ENCODE data around the gene HOXB7.

The HOXB7 gene

GRCh38 chr17:48559840-48560817 is 50.7 kb downstream of the HOXB7 start:
- in situ Hi-C loops (cut with MboI; ENCODE audit: low pct_unique_long_range_greater_than_20kb, low sequenced_read_pairs), result no loop called here
- DNase-seq, result no peak

DNA sequence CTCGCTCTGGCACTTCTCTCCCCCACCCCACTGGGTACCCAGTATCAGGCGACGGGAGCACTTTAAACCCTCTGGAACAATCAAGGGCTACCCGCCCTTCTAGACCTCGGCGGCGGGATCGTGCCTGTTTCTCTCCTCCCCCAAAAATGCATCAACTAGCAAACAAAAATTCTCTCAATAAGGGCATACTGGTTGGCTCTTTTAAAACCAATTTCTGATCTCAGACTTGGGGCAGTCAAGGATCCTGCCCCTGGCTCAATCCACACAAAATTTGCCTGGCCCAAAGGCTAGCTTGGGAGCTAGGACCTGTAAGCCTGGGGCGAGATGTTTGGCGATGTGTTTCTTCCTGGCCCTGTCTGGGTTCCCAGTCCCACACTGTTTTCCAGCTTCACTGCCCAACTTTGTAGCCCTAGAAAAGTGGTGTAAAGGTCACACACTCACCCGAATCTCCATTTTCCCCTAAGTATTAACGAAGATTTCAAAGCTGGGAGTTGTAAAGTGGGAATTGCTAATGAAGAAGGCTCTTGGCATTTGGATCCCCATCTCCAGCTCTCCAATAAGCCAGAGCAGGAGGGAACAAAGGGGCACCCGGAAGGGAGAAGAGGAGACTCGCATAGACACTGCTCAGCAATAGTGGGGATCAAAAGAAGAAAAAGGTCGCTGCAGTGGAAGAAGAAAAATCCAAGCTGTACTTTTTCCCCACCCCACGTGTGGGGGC is 51.5 kb downstream of the HOXB7 start:
- DNase-seq, result no peak
- in situ Hi-C loops (cut with MboI; ENCODE audit: low pct_unique_long_range_greater_than_20kb, low sequenced_read_pairs), result no loop called here

DNA sequence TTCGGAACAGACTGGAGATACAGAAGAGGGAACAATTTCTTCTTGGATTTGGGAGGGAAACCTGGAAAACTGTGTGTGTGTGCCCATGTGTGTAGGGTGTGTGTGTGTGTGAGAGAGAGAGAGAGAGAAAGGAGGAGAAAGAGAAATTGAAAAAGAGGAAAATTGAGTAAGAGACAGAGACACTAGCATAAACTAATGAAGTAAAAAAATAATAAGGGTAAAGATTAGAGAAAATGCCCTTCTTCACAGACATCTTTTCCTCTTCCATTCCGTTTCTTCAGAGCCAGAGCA is 52.0 kb downstream of the HOXB7 start:
- DNase-seq, result no peak
- in situ Hi-C loops (cut with MboI; ENCODE audit: low pct_unique_long_range_greater_than_20kb, low sequenced_read_pairs), result no loop called here

DNA sequence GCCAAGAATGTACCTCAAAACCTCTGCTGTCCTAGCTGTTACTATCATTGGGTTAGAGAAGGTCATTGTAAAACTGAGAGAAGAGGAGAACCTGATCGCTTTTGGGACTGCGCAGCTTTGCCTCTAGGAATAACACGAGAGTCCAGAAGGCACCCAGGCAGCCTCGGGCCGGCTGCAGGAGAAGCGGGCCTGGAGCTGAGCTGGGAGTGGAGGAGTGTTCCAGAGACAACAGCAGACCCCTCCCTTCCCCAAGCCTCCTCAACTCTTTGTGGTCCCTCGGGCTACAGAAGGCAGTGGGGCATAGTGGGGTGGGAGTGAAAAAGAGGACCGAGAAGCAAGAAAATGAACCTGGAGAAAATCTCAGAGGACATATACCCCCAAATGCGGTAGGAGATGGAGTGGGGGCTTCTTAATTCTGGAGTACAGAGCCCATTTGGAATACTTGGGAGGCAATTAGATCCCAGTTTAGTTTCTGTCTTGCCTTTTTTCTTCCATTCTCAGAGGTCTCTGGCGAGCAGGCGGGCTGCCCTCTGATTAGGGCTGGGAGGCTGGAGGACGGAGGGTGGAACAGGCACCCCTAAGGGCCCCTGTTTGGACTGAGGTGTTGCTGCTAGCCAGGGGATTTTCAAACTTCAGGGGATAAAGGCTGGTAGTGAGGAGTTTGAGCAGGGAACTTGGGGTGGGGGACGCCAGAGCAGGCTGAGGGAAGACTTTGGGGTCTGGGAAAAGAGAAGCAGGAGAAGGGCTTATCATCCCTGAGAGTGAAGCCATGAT is 52.6 kb downstream of the HOXB7 start:
- in situ Hi-C loops (cut with MboI; ENCODE audit: low pct_unique_long_range_greater_than_20kb, low sequenced_read_pairs), result no loop called here
- DNase-seq, result no peak

Measured in KBM-7 (cell line).